Prostate gland (tissue), 2 donors: ENCODE results near the gene SERPINE2. TPM values are rescaled to one million over a fixed set of nuclear protein-coding genes. Genes with fewer than 3 reads are reported as not detected.

Experiments
- DNase-seq: peaks from one replicate; pipeline ENCODE4 v3.0.0-alpha.2; 2019; ENCODE audit warnings: low spot score
- H3K27ac ChIP-seq, 2 donors: fragments of 200-600 bp; sonication (generic); 2 replicates each; pipeline ENCODE4 v1.5.1; 2017 to 2019
- H3K27me3 ChIP-seq: fragments of 200-600 bp; sonication (generic); replicated peaks from 2 replicates; pipeline ENCODE4 v1.5.1; 2019; ENCODE audit not compliant: insufficient read depth
- H3K36me3 ChIP-seq, 2 donors: fragments of 200-600 bp; sonication (generic); 1 replicate in 1 of 2; 2 replicates in 1 of 2; pipeline versions ENCODE4 v1.5.1 to v1.8.1; 2017 to 2019
- H3K4me1 ChIP-seq: fragments of 200-600 bp; sonication (generic); replicated peaks from 2 replicates; pipeline ENCODE4 v1.5.1; 2019
- H3K4me3 ChIP-seq, 2 donors: fragments of 200-600 bp; sonication (generic); 2 replicates each; pipeline ENCODE4 v1.5.1; 2017 to 2019
- H3K9me3 ChIP-seq: fragments of 200-600 bp; sonication (generic); 2 replicates; pipeline ENCODE4 v1.5.1; 2017
- CTCF ChIP-seq, 4 experiments: fragments of 200-600 bp in 2 of 4; fragments of 450-650 bp in 2 of 4; sonication (generic) in 2 of 4; IDR thresholded peaks; 1 replicate in 3 of 4; 2 replicates in 1 of 4; pipeline ENCODE4 v1.5.1; 2016 to 2019; ENCODE audit warnings: antibody characterized with exemption in 4 of 4, mild to moderate bottlenecking in 2 of 4, moderate library complexity in 2 of 4
- POLR2A ChIP-seq: fragments of 450-650 bp; IDR thresholded peaks from one replicate; pipeline ENCODE4 v1.6.1; 2016; ENCODE audit warnings: antibody characterized with exemption, mild to moderate bottlenecking
- POLR2AphosphoS5 ChIP-seq: sonication (generic); formaldehyde crosslinking; IDR thresholded peaks from one replicate; pipeline ENCODE4 v1.6.1; 2017; ENCODE audit warnings: antibody characterized with exemption
- WGBS: methylation state at CpG from one replicate; pipeline ENCODE4 v1.1.5; 2018; 5-methylcytosine and 5-hydroxymethylcytosine counted together
- intact Hi-C: fragments of 100-400 bp; cut with DNase I; formaldehyde crosslinking; loops from one replicate; pipeline ENCODE4 v1.14.2; 2022
- total RNA-seq, 2 donors: library from RNA; depleted of rRNA; stranded (reverse); fragments of >200 nt; gene quantifications; one replicate each; pipeline ENCODE4 v1.1.0, GENCODE V29; 2016

Gene SERPINE2
- total RNA-seq, 2 donors from 2014 or later: 2.4 to 158 TPM

DNA sequence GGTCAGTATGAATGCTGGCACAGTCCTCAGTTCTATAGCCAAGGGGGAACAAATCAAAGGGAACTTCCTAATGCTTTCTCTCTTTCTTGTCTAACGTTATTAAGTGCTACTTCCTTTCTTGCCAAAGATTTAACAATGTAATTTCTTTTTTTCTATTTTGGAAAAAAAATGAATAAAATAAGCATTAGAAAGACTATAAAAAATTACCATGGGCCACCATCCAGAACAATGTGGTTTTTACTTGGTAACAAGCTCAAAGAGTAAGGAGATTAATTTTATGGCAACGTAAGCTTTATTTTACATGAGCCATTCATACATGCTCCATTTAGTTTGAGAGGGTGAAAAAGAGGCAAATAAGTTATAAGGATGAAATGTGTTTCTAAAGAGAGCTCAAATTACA lies 40.1 kb downstream of the SERPINE2 start:
- no peaks in the 10 kb centered on the region for H3K9me3 ChIP-seq
- H3K36me3 ChIP-seq: no peaks in the 10 kb centered on the region
- H3K4me1 ChIP-seq: no peaks in the 10 kb centered on the region
- intact Hi-C loops: loop anchor here (10.0 kb wide), 1 partner anchor 366 kb away; no protein-coding TSS in a partner anchor
- no peaks in the 10 kb centered on the region for H3K27me3 ChIP-seq
- H3K27ac ChIP-seq: no peak overlapping the region
- WGBS: 33% methylated on average over 2 of the region's 2 CpGs
- no peak overlapping the region for H3K4me3 ChIP-seq
- TF ChIP-seq POLR2A (no peak), CTCF (IDR thresholded peaks at IDR 0.05) (no peak), POLR2AphosphoS5 (no peak)
- DNase-seq: no peak

DNA sequence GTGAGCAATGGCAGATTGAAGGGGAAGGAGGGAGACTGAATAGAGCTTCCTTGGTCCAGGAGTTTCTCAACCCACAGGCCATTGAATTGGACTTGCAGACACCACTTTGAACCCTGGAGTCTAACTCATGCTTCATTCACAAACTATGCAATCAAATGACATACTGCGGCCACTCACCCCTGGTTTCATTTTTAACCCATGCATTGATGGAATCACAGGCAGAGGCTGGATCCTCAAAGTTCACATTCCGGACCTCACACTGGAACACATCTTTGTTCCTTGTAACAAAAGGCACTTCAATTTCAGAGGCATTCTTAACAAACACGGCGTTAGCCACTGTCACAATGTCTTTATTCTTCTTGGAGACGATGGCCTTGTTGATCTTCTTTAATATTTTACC lies 41.1 kb downstream of the SERPINE2 start:
- DNase-seq: no peak
- H3K4me1 ChIP-seq: no peaks in the 10 kb centered on the region
- 79% methylated on average over 5 of the region's 5 CpGs for WGBS
- no peak for TF ChIP-seq POLR2AphosphoS5
- TF ChIP-seq POLR2A: no peak
- no peak for TF ChIP-seq CTCF (IDR thresholded peaks at IDR 0.05)
- no peak overlapping the region for H3K4me3 ChIP-seq
- no peak overlapping the region for H3K27ac ChIP-seq
- intact Hi-C loops: loop anchor here (10.0 kb wide), 1 partner anchor 367 kb away; no protein-coding TSS in a partner anchor
- H3K36me3 ChIP-seq: no peaks in the 10 kb centered on the region
- H3K9me3 ChIP-seq: no peaks in the 10 kb centered on the region
- H3K27me3 ChIP-seq: no peaks in the 10 kb centered on the region

DNA sequence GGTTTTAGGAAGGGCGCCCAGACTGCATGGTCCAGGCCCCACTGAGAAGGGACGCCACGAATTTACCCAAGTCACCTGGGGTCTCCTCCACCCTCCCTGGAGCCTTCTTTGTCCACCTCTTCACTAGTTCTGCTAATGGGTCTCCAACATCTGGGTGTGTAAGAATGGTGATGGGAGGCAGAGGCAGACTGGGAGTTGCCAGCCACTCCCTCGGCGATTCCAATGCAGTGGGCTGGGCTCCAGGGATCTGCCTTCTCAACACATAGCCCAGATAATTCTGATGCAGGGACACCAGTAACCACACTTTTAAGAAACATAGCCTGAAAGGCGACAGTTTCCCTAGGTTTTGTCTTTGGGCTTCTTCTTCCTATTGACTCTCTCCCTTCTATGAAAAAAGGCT lies 42.7 kb downstream of the SERPINE2 start:
- no peak for DNase-seq
- Histone ChIP-seq H3K4me3 (no peak overlapping the region), H3K9me3 (no peaks in the 10 kb centered on the region), H3K36me3 (no peaks in the 10 kb centered on the region), H3K27me3 (no peaks in the 10 kb centered on the region), H3K4me1 (no peaks in the 10 kb centered on the region), H3K27ac (no peak overlapping the region)
- TF ChIP-seq CTCF (IDR thresholded peaks at IDR 0.05): no peak
- TF ChIP-seq POLR2AphosphoS5: no peak
- TF ChIP-seq POLR2A: no peak
- 93% methylated on average over 6 of the region's 6 CpGs for WGBS
- intact Hi-C loops: loop anchor here (10.0 kb wide), 1 partner anchor 368 kb away; no protein-coding TSS in a partner anchor

- TF ChIP-seq POLR2AphosphoS5: no peak
- no peak for TF ChIP-seq POLR2A
- no peak for TF ChIP-seq CTCF (IDR thresholded peaks at IDR 0.05)
- DNase-seq: no peak
- H3K27ac ChIP-seq: no peak overlapping the region
- H3K4me1 ChIP-seq: no peaks in the 10 kb centered on the region
- H3K36me3 ChIP-seq: no peaks in the 10 kb centered on the region
- no peaks in the 10 kb centered on the region for H3K27me3 ChIP-seq
- intact Hi-C loops: loop anchor here (10.0 kb wide), 1 partner anchor 369 kb away; no protein-coding TSS in a partner anchor
- H3K4me3 ChIP-seq: no peak overlapping the region
- H3K9me3 ChIP-seq: no peaks in the 10 kb centered on the region
- 80% methylated on average over 5 of the region's 5 CpGs for WGBS
Measured at GRCh38 chr2:223995569-223995968, 43.5 kb downstream of the SERPINE2 start.

GRCh38 chr2:223994562-223995162 lies 44.4 kb downstream of the SERPINE2 start:
- WGBS: 93% methylated on average over 4 of the region's 4 CpGs
- no peak overlapping the region for H3K4me3 ChIP-seq
- no peaks in the 10 kb centered on the region for H3K36me3 ChIP-seq
- no peaks in the 10 kb centered on the region for H3K27me3 ChIP-seq
- no peaks in the 10 kb centered on the region for H3K9me3 ChIP-seq
- no peak for DNase-seq
- H3K4me1 ChIP-seq: no peaks in the 10 kb centered on the region
- no peak overlapping the region for H3K27ac ChIP-seq
- intact Hi-C loops: loop anchor here (10.0 kb wide), 1 partner anchor 370 kb away; no protein-coding TSS in a partner anchor
- TF ChIP-seq CTCF (IDR thresholded peaks at IDR 0.05): no peak
- no peak for TF ChIP-seq POLR2AphosphoS5
- no peak for TF ChIP-seq POLR2A
